Chondrocyte (in vitro differentiated cells): Measurements from ENCODE around the gene NDUFB10. TPM values are rescaled to one million over a fixed set of nuclear protein-coding genes. Genes with fewer than 3 reads are reported as not detected.
"Not testable (repeated sequence)": the region's sequence is repeated elsewhere in the genome, so short reads cannot be mapped to it uniquely, and the experiment has no call there.

ENCODE experiments used
- DNase-seq: peaks from one replicate; pipeline ENCODE4 v3.0.0; 2021; ENCODE audit warnings: mixed read lengths, low spot score
- H3K27ac Mint-ChIP-seq: one replicate; pipeline ENCODE4 v1.8.0; 2021; ENCODE audit warnings: mild to moderate bottlenecking, moderate library complexity, mixed read lengths; ENCODE audit not compliant: unreplicated experiment
- H3K27me3 Mint-ChIP-seq: 2 replicates; pipeline ENCODE4 v1.8.0; 2021; ENCODE audit warnings: low read depth, mixed read lengths
- H3K36me3 Mint-ChIP-seq: 2 replicates; pipeline ENCODE4 v1.8.0; 2021; ENCODE audit warnings: low read depth, mixed read lengths
- H3K4me1 Mint-ChIP-seq: 2 replicates; pipeline ENCODE4 v1.8.0; 2021; ENCODE audit warnings: low read depth, mild to moderate bottlenecking, mixed read lengths
- H3K4me3 Mint-ChIP-seq: one replicate; pipeline ENCODE4 v1.8.0; 2021; ENCODE audit warnings: mild to moderate bottlenecking, moderate library complexity, mixed read lengths; ENCODE audit not compliant: unreplicated experiment
- H3K9me3 Mint-ChIP-seq: 2 replicates; pipeline ENCODE4 v1.8.0; 2021; ENCODE audit warnings: low read depth, mixed read lengths
- CTCF ChIP-seq: fragments of 200-600 bp; sonication (generic); IDR thresholded peaks from 2 replicates; pipeline ENCODE4 v1.5.0; 2021; ENCODE audit warnings: antibody characterized with exemption, mild to moderate bottlenecking, moderate library complexity
- total RNA-seq: library from RNA; stranded (reverse); gene quantifications from 3 replicates; pipeline ENCODE4 v1.2.1, GENCODE V29; 2021

The NDUFB10 gene
- total RNA-seq, 1 donor from 2014 or later: 97.9 TPM

DNA sequence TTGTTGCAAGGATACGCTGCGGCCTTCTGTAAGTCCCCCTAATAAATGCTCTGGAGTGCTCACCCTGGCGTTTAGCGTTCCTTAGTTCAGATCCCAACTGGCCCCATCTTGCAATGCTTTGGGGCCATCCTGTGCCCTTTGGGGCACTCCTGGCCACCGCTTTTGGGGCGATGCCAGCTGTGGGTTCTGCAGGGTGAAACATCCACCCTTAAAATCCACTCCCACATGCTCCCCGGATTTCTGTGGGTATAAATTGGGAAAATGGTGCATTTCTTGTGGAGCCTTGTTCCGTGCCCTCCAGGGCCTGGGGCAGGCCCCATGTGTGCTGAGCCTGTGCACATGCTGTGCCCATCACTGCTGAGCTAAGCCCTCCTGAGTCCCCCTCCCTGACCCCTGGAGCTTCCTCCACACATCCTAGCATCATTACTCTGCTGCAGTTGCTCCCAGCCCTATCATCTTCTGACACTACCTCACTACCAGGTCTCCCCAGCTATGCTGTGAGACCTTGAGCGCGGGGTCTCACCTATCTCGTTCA, 22.3 kb upstream of the NDUFB10 start:
- H3K4me1 Mint-ChIP-seq: peaks cover 8% of the 10 kb centered on the region
- TF ChIP-seq CTCF: no peak
- no peak for DNase-seq
- no peaks in the 10 kb centered on the region for H3K27me3 Mint-ChIP-seq
- H3K36me3 Mint-ChIP-seq: peaks cover 10% of the 10 kb centered on the region
- H3K27ac Mint-ChIP-seq: no peak overlapping the region
- H3K9me3 Mint-ChIP-seq: no peaks in the 10 kb centered on the region
- no peak overlapping the region for H3K4me3 Mint-ChIP-seq

GRCh38 chr16:1938316-1938715, 21.0 kb upstream of the NDUFB10 start:
- Mint-ChIP-seq H3K4me3 (no peak overlapping the region), H3K27me3 (no peaks in the 10 kb centered on the region), H3K27ac (no peak overlapping the region), H3K9me3 (no peaks in the 10 kb centered on the region), H3K36me3 (peaks cover 10% of the 10 kb centered on the region), H3K4me1 (peaks cover 15% of the 10 kb centered on the region)
- DNase-seq: no peak
- no peak for TF ChIP-seq CTCF

DNA sequence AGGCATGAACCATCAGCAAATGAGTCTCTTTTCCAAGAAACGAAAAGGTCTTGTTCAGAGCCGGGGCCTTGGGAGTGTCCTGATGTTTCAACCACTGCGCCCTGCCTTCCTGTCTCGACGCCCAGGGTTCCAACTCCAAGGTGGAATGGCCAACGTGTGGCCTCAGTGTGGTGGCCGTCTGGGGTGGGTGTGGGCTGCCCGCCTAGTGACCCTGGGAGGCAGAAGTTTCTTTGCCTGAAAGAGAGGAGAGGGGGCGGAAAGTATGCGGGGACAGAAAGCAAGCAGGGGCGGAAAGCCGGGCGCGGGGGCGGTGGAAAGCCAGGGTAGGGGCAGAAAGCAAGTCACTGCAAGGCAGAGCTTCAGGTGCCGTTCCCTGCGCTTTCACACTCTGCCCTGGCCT, 20.4 kb upstream of the NDUFB10 start:
- DNase-seq: no peak
- no peak overlapping the region for H3K4me3 Mint-ChIP-seq
- H3K9me3 Mint-ChIP-seq: no peaks in the 10 kb centered on the region
- H3K27ac Mint-ChIP-seq: no peak overlapping the region
- no peak for TF ChIP-seq CTCF
- peaks cover 20% of the 10 kb centered on the region for H3K4me1 Mint-ChIP-seq
- H3K36me3 Mint-ChIP-seq: peaks cover 10% of the 10 kb centered on the region
- H3K27me3 Mint-ChIP-seq: no peaks in the 10 kb centered on the region

DNA sequence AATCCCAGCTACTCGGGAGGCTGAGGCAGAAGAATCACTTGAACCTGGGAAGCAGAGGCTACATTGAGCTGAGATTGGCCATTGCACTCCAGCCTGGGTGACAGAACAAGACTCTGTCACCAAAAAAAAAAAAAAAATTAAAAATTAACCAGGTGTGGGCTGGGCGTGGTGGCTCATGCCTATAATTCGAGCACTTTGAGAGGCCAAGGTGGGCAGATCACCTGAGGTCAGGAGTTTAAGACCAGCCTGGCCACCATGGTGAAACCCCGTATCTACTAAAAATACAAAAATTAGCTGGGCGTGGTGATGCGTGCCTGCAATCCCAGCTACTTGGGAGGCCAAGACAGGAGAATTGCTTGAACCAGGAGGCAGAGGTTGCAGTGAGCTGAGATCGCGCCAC, 19.5 kb upstream of the NDUFB10 start:
- not testable (repeated sequence) for H3K27me3 Mint-ChIP-seq, H3K36me3 Mint-ChIP-seq, H3K4me3 Mint-ChIP-seq, H3K9me3 Mint-ChIP-seq, DNase-seq, H3K27ac Mint-ChIP-seq
- peaks cover 20% of the 10 kb centered on the region for H3K4me1 Mint-ChIP-seq

- Mint-ChIP-seq H3K27me3 (no peaks in the 10 kb centered on the region), H3K9me3 (no peaks in the 10 kb centered on the region), H3K27ac (no peak overlapping the region), H3K4me1 (peaks cover 20% of the 10 kb centered on the region), H3K36me3 (peaks cover 10% of the 10 kb centered on the region), H3K4me3 (no peak overlapping the region)
- DNase-seq: no peak
- no peak for TF ChIP-seq CTCF
These were observed 18.8 kb upstream of the NDUFB10 start for GRCh38 chr16:1940273-1941161.
